Measurements from ENCODE around the gene ALS2CL. TPM values are rescaled to one million over a fixed set of nuclear protein-coding genes. Genes with fewer than 3 reads are reported as not detected.

ALS2CL gene
- polyA plus RNA-seq, 4 donors = 11.8 to 100.0 (median 46.5) TPM

GRCh38 chr3:46680298-46680826 is 13.1 kb downstream of the ALS2CL start:
- no peaks in the 10 kb centered on the region for H3K9me3 ChIP-seq (ENCODE audit: control insufficient read depth in 2 of 2, insufficient read depth in 1 of 2, low read depth in 1 of 2, low read length in 1 of 2)
- no peak for DNase-seq
- WGBS, 3 donors = 81 to 91% (median 84%) methylated on average over 9 of the region's 9 CpGs
- FAIRE-seq = no peak
- H3K4me3 ChIP-seq (ENCODE audit: low read depth in 1 of 3, low read length in 3 of 3) = no peak overlapping the region
- H3K4me1 ChIP-seq (ENCODE audit: control insufficient read depth in 3 of 3, insufficient read depth in 2 of 3, low read depth in 1 of 3, low read length in 2 of 3) = no peaks in the 10 kb centered on the region
- H3K36me3 ChIP-seq (ENCODE audit: control insufficient read depth in 3 of 3, insufficient read depth in 2 of 3, low read depth in 1 of 3, low read length in 3 of 3) = peaks cover 0 to 89% (median 0%) of the 10 kb centered on the region in 3 donors
- no peaks in the 10 kb centered on the region for H3K27me3 ChIP-seq (ENCODE audit: control insufficient read depth in 3 of 3, insufficient read depth in 3 of 3, low read length in 3 of 3)
- no peak overlapping the region for H3K27ac ChIP-seq (ENCODE audit: low read depth in 1 of 3, low read length in 2 of 3)

GRCh38 chr3:46679681-46680080 is 13.8 kb downstream of the ALS2CL start:
- H3K36me3 ChIP-seq (ENCODE audit: control insufficient read depth in 3 of 3, insufficient read depth in 2 of 3, low read depth in 1 of 3, low read length in 3 of 3) = peaks cover 0 to 90% (median 0%) of the 10 kb centered on the region in 3 donors
- no peaks in the 10 kb centered on the region for H3K27me3 ChIP-seq (ENCODE audit: control insufficient read depth in 3 of 3, insufficient read depth in 3 of 3, low read length in 3 of 3)
- H3K9me3 ChIP-seq (ENCODE audit: control insufficient read depth in 2 of 2, insufficient read depth in 1 of 2, low read depth in 1 of 2, low read length in 1 of 2) = no peaks in the 10 kb centered on the region
- H3K4me1 ChIP-seq (ENCODE audit: control insufficient read depth in 3 of 3, insufficient read depth in 2 of 3, low read depth in 1 of 3, low read length in 2 of 3) = no peaks in the 10 kb centered on the region
- H3K4me3 ChIP-seq (ENCODE audit: low read depth in 1 of 3, low read length in 3 of 3) = no peak overlapping the region
- no peak for DNase-seq
- FAIRE-seq = no peak
- WGBS, 3 donors = 72 to 89% (median 75%) methylated on average over 5 of the region's 5 CpGs
- H3K27ac ChIP-seq (ENCODE audit: low read depth in 1 of 3, low read length in 2 of 3) = no peak overlapping the region

- WGBS, 3 donors = 90 to 92% (median 91%) methylated on average over 6 of the region's 6 CpGs
- H3K27me3 ChIP-seq (ENCODE audit: control insufficient read depth in 3 of 3, insufficient read depth in 3 of 3, low read length in 3 of 3) = no peaks in the 10 kb centered on the region
- peaks cover 0 to 90% (median 0%) of the 10 kb centered on the region in 3 donors for H3K36me3 ChIP-seq (ENCODE audit: control insufficient read depth in 3 of 3, insufficient read depth in 2 of 3, low read depth in 1 of 3, low read length in 3 of 3)
- H3K27ac ChIP-seq (ENCODE audit: low read depth in 1 of 3, low read length in 2 of 3) = no peak overlapping the region
- H3K9me3 ChIP-seq (ENCODE audit: control insufficient read depth in 2 of 2, insufficient read depth in 1 of 2, low read depth in 1 of 2, low read length in 1 of 2) = no peaks in the 10 kb centered on the region
- DNase-seq = no peak
- peaks cover 0 to 9% (median 0%) of the 10 kb centered on the region in 3 donors for H3K4me1 ChIP-seq (ENCODE audit: control insufficient read depth in 3 of 3, insufficient read depth in 2 of 3, low read depth in 1 of 3, low read length in 2 of 3)
- H3K4me3 ChIP-seq (ENCODE audit: low read depth in 1 of 3, low read length in 3 of 3) = no peak overlapping the region
- FAIRE-seq = no peak
Observed at GRCh38 chr3:46678280-46678679, 15.2 kb downstream of the ALS2CL start.

GRCh38 chr3:46677411-46677726 is 16.1 kb downstream of the ALS2CL start:
- Histone ChIP-seq H3K36me3 (ENCODE audit: control insufficient read depth in 3 of 3, insufficient read depth in 2 of 3, low read depth in 1 of 3, low read length in 3 of 3) (peaks cover 0 to 86% (median 0%) of the 10 kb centered on the region in 3 donors), H3K27ac (ENCODE audit: low read depth in 1 of 3, low read length in 2 of 3) (no peak overlapping the region), H3K27me3 (ENCODE audit: control insufficient read depth in 3 of 3, insufficient read depth in 3 of 3, low read length in 3 of 3) (no peaks in the 10 kb centered on the region), H3K4me1 (ENCODE audit: control insufficient read depth in 3 of 3, insufficient read depth in 2 of 3, low read depth in 1 of 3, low read length in 2 of 3) (peaks cover 0 to 18% (median 0%) of the 10 kb centered on the region in 3 donors), H3K9me3 (ENCODE audit: control insufficient read depth in 2 of 2, insufficient read depth in 1 of 2, low read depth in 1 of 2, low read length in 1 of 2) (no peaks in the 10 kb centered on the region), H3K4me3 (ENCODE audit: low read depth in 1 of 3, low read length in 3 of 3) (no peak overlapping the region)
- DNase-seq = no peak
- FAIRE-seq = no peak
- WGBS, 3 donors = 61 to 94% (median 87%) methylated on average over 6 of the region's 6 CpGs

GRCh38 chr3:46676601-46677410 is 16.7 kb downstream of the ALS2CL start:
- Histone ChIP-seq H3K9me3 (ENCODE audit: control insufficient read depth in 2 of 2, insufficient read depth in 1 of 2, low read depth in 1 of 2, low read length in 1 of 2) (no peaks in the 10 kb centered on the region), H3K4me3 (ENCODE audit: low read depth in 1 of 3, low read length in 3 of 3) (no peak overlapping the region), H3K27ac (ENCODE audit: low read depth in 1 of 3, low read length in 2 of 3) (peak overlapping the region in 2 of 3 donors; percentile 17 to 57), H3K36me3 (ENCODE audit: control insufficient read depth in 3 of 3, insufficient read depth in 2 of 3, low read depth in 1 of 3, low read length in 3 of 3) (peaks cover 0 to 86% (median 0%) of the 10 kb centered on the region in 3 donors), H3K4me1 (ENCODE audit: control insufficient read depth in 3 of 3, insufficient read depth in 2 of 3, low read depth in 1 of 3, low read length in 2 of 3) (peaks cover 0 to 22% (median 0%) of the 10 kb centered on the region in 3 donors), H3K27me3 (ENCODE audit: control insufficient read depth in 3 of 3, insufficient read depth in 3 of 3, low read length in 3 of 3) (no peaks in the 10 kb centered on the region)
- 73 to 87% (median 83%) methylated on average over 16 of the region's 16 CpGs for WGBS, 3 donors
- no peak for DNase-seq
- FAIRE-seq = no peak

- FAIRE-seq (no peak), DNase-seq (no peak)
- no peak overlapping the region for H3K4me3 ChIP-seq (ENCODE audit: low read depth in 1 of 3, low read length in 3 of 3)
- peaks cover 0 to 86% (median 0%) of the 10 kb centered on the region in 3 donors for H3K36me3 ChIP-seq (ENCODE audit: control insufficient read depth in 3 of 3, insufficient read depth in 2 of 3, low read depth in 1 of 3, low read length in 3 of 3)
- peaks cover 0 to 22% (median 0%) of the 10 kb centered on the region in 3 donors for H3K4me1 ChIP-seq (ENCODE audit: control insufficient read depth in 3 of 3, insufficient read depth in 2 of 3, low read depth in 1 of 3, low read length in 2 of 3)
- H3K27ac ChIP-seq (ENCODE audit: low read depth in 1 of 3, low read length in 2 of 3) = no peak overlapping the region
- no peaks in the 10 kb centered on the region for H3K27me3 ChIP-seq (ENCODE audit: control insufficient read depth in 3 of 3, insufficient read depth in 3 of 3, low read length in 3 of 3)
- no peaks in the 10 kb centered on the region for H3K9me3 ChIP-seq (ENCODE audit: control insufficient read depth in 2 of 2, insufficient read depth in 1 of 2, low read depth in 1 of 2, low read length in 1 of 2)
- 63 to 83% (median 79%) methylated on average over 9 of the region's 9 CpGs for WGBS, 3 donors
Observed at GRCh38 chr3:46675843-46676567, 17.5 kb downstream of the ALS2CL start.

- H3K9me3 ChIP-seq (ENCODE audit: control insufficient read depth in 2 of 2, insufficient read depth in 1 of 2, low read depth in 1 of 2, low read length in 1 of 2) = no peaks in the 10 kb centered on the region
- no peaks in the 10 kb centered on the region for H3K27me3 ChIP-seq (ENCODE audit: control insufficient read depth in 3 of 3, insufficient read depth in 3 of 3, low read length in 3 of 3)
- H3K4me3 ChIP-seq (ENCODE audit: low read depth in 1 of 3, low read length in 3 of 3) = no peak overlapping the region
- H3K27ac ChIP-seq (ENCODE audit: low read depth in 1 of 3, low read length in 2 of 3) = no peak overlapping the region
- FAIRE-seq (no peak), DNase-seq (no peak)
- 88 to 95% (median 92%) methylated on average over 6 of the region's 6 CpGs for WGBS, 3 donors
- peaks cover 0 to 86% (median 0%) of the 10 kb centered on the region in 3 donors for H3K36me3 ChIP-seq (ENCODE audit: control insufficient read depth in 3 of 3, insufficient read depth in 2 of 3, low read depth in 1 of 3, low read length in 3 of 3)
- H3K4me1 ChIP-seq (ENCODE audit: control insufficient read depth in 3 of 3, insufficient read depth in 2 of 3, low read depth in 1 of 3, low read length in 2 of 3) = peaks cover 0 to 22% (median 0%) of the 10 kb centered on the region in 3 donors
Observed at GRCh38 chr3:46675426-46675825, 18.1 kb downstream of the ALS2CL start.

DNA sequence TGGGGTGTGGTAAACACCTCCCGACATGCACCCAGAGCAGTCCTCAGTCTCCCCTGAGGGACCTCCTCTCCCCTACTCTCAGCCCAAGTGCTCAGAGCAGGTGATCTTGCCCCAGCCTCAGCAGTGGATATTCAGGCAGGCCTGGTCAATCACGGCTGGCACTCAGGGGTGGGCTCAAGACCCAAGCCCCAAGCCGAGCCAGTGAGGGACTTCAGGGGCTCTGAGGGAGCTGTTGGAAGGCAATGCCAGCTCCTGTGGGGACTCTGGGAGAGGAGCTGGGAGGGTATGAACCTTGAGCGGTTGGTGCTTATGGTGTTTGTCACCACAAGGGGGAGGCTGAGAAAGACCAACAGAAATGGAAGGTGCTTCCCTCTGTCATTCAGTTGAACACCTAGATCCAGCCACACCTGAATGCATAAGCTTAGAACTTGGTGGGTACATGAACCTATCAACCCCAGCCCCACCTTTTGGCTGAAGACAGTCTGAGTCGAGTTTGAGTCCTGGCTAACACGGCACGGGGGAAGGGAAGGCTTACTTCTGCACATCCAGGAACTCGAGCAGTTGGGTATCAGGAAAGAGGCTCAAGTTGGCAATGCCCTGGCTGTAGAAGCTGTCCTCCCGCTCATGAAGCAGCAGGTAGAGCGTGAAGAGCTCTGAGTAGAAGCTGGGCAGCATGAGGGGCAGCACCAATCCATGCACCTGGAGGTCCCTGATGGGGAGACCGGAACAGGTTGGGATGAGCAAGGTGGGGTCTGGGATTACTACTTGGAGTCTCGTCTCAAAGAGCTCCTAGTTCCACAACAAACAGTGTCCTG is 19.2 kb downstream of the ALS2CL start:
- no peak for FAIRE-seq
- H3K4me1 ChIP-seq (ENCODE audit: control insufficient read depth in 3 of 3, insufficient read depth in 2 of 3, low read depth in 1 of 3, low read length in 2 of 3) = peaks cover 0 to 22% (median 0%) of the 10 kb centered on the region in 3 donors
- peaks cover 0 to 78% (median 0%) of the 10 kb centered on the region in 3 donors for H3K36me3 ChIP-seq (ENCODE audit: control insufficient read depth in 3 of 3, insufficient read depth in 2 of 3, low read depth in 1 of 3, low read length in 3 of 3)
- DNase-seq = no peak
- H3K27me3 ChIP-seq (ENCODE audit: control insufficient read depth in 3 of 3, insufficient read depth in 3 of 3, low read length in 3 of 3) = no peaks in the 10 kb centered on the region
- 92 to 95% (median 92%) methylated on average over 12 of the region's 12 CpGs for WGBS, 3 donors
- H3K27ac ChIP-seq (ENCODE audit: low read depth in 1 of 3, low read length in 2 of 3) = peak overlapping the region in 1 of 3 donors; percentile 67
- no peaks in the 10 kb centered on the region for H3K9me3 ChIP-seq (ENCODE audit: control insufficient read depth in 2 of 2, insufficient read depth in 1 of 2, low read depth in 1 of 2, low read length in 1 of 2)
- H3K4me3 ChIP-seq (ENCODE audit: low read depth in 1 of 3, low read length in 3 of 3) = no peak overlapping the region

Measured in small intestine (tissue), 7 donors.